Esophagus squamous epithelium (tissue), 5 donors: ENCODE measurements around the gene DGKD. TPM values are rescaled to one million over a fixed set of nuclear protein-coding genes. Genes with fewer than 3 reads are reported as not detected.

ENCODE experiments used
- DNase-seq: peaks from one replicate; lab custom pipeline; 2025; lab: John Stamatoyannopoulos, UW
- H3K27ac ChIP-seq, 4 donors: fragments of 200-600 bp; sonication (generic); one replicate each; pipeline ENCODE4 v1.5.1; 2016 to 2019; ENCODE audit warnings: mild to moderate bottlenecking in 1 of 4
- H3K27me3 ChIP-seq, 4 donors: fragments of 200-600 bp; sonication (generic); 1 replicate in 3 of 4; 2 replicates in 1 of 4; pipeline versions ENCODE4 v1.5.1 to v1.6.0; 2017 to 2021; ENCODE audit warnings: antibody characterized with exemption in 1 of 4
- H3K36me3 ChIP-seq, 3 donors: fragments of 200-600 bp; sonication (generic); one replicate each; pipeline ENCODE4 v1.5.1; 2016 to 2019
- H3K4me1 ChIP-seq, 3 donors: fragments of 200-600 bp; sonication (generic); one replicate each; pipeline ENCODE4 v1.5.1; 2017 to 2019
- H3K4me3 ChIP-seq, 4 donors: fragments of 200-600 bp; sonication (generic); 1 replicate in 3 of 4; 2 replicates in 1 of 4; pipeline ENCODE4 v1.5.1; 2016 to 2019; ENCODE audit warnings: mild to moderate bottlenecking in 2 of 4, moderate library complexity in 1 of 4
- H3K9me3 ChIP-seq, 3 donors: fragments of 200-600 bp; sonication (generic); one replicate each; pipeline ENCODE4 v1.5.1; 2016 to 2019
- CTCF ChIP-seq, 6 experiments: fragments of 450-650 bp in 4 of 6; fragments of 200-600 bp in 2 of 6; sonication (generic) in 2 of 6; IDR thresholded peaks; one replicate each; pipeline ENCODE4 v1.5.1; 2016 to 2019; ENCODE audit warnings: antibody characterized with exemption in 6 of 6, mild to moderate bottlenecking in 4 of 6, moderate library complexity in 4 of 6
- POLR2A ChIP-seq, 4 donors: fragments of 450-650 bp; IDR thresholded peaks; one replicate each; pipeline ENCODE4 v1.6.1; 2017; ENCODE audit warnings: antibody characterized with exemption in 4 of 4, mild to moderate bottlenecking in 4 of 4, moderate library complexity in 3 of 4
- WGBS, 2 donors: methylation state at CpG; one replicate each; pipeline ENCODE4 v1.1.5; 2018; 5-methylcytosine and 5-hydroxymethylcytosine counted together
- intact Hi-C: fragments of 100-400 bp; cut with DNase I; formaldehyde crosslinking; loops from one replicate; pipeline ENCODE4 v1.15.0; 2022
- total RNA-seq, 4 donors: library from RNA; depleted of rRNA; stranded (reverse); fragments of >200 nt; gene quantifications; one replicate each; pipeline ENCODE4 v1.1.0, GENCODE V29; 2016
- donor health status: DM: yes; HTN: yes; CAD: no.

Gene DGKD
- total RNA-seq, 4 donors from 2014 or later: 2.3 to 10.9 (median 4.2) TPM

- WGBS, 2 donors: 80 to 88% methylated on average over 8 of the region's 8 CpGs
Observed at GRCh38 chr2:233323851-233324250, 30.4 kb upstream of the DGKD start.

GRCh38 chr2:233325256-233325655, 29.0 kb upstream of the DGKD start:
- TF ChIP-seq POLR2A (IDR thresholded peaks at IDR 0.05) (no peak), CTCF (IDR thresholded peaks at IDR 0.05) (no peak)
- Histone ChIP-seq H3K36me3 (no peaks in the 10 kb centered on the region), H3K27me3 (peaks cover 0 to 15% (median 0%) of the 10 kb centered on the region in 4 donors), H3K9me3 (no peaks in the 10 kb centered on the region), H3K4me1 (no peaks in the 10 kb centered on the region), H3K27ac (no peak overlapping the region), H3K4me3 (no peak overlapping the region)
- no peak for DNase-seq
- intact Hi-C loops: no loop called here
- 64 to 82% methylated on average over 4 of the region's 4 CpGs for WGBS, 2 donors

More at GRCh38 chr2:233323851-233324250, 30.4 kb upstream of the DGKD start:
- Histone ChIP-seq H3K4me1 (no peaks in the 10 kb centered on the region), H3K27ac (no peak overlapping the region), H3K9me3 (no peaks in the 10 kb centered on the region), H3K4me3 (no peak overlapping the region), H3K36me3 (no peaks in the 10 kb centered on the region), H3K27me3 (peaks cover 0 to 29% (median 0%) of the 10 kb centered on the region in 4 donors)
- TF ChIP-seq CTCF (IDR thresholded peaks at IDR 0.05): no peak
- TF ChIP-seq POLR2A (IDR thresholded peaks at IDR 0.05): no peak
- intact Hi-C loops: no loop called here
- no peak for DNase-seq

- intact Hi-C loops: no loop called here
- DNase-seq: no peak
- H3K4me1 ChIP-seq: no peaks in the 10 kb centered on the region
- H3K9me3 ChIP-seq: no peaks in the 10 kb centered on the region
- no peak overlapping the region for H3K4me3 ChIP-seq
- peaks cover 0 to 10% (median 0%) of the 10 kb centered on the region in 4 donors for H3K27me3 ChIP-seq
- WGBS, 2 donors: 66 to 87% methylated on average over 7 to 9 of the region's 10 CpGs
- no peaks in the 10 kb centered on the region for H3K36me3 ChIP-seq
- no peak for TF ChIP-seq CTCF (IDR thresholded peaks at IDR 0.05)
- no peak for TF ChIP-seq POLR2A (IDR thresholded peaks at IDR 0.05)
- no peak overlapping the region for H3K27ac ChIP-seq
Observed at GRCh38 chr2:233325814-233326213, 28.5 kb upstream of the DGKD start.

GRCh38 chr2:233326500-233326899, 27.8 kb upstream of the DGKD start:
- intact Hi-C loops: no loop called here
- Histone ChIP-seq H3K4me3 (no peak overlapping the region), H3K27ac (no peak overlapping the region), H3K36me3 (no peaks in the 10 kb centered on the region), H3K9me3 (no peaks in the 10 kb centered on the region), H3K4me1 (no peaks in the 10 kb centered on the region), H3K27me3 (peaks cover 0 to 13% (median 0%) of the 10 kb centered on the region in 4 donors)
- no peak for DNase-seq
- WGBS, 2 donors: 91% methylated on average over 4 to 8 of the region's 8 CpGs
- TF ChIP-seq CTCF (IDR thresholded peaks at IDR 0.05): no peak
- no peak for TF ChIP-seq POLR2A (IDR thresholded peaks at IDR 0.05)

- DNase-seq: no peak
- intact Hi-C loops: no loop called here
- H3K27me3 ChIP-seq: peaks cover 0 to 18% (median 0%) of the 10 kb centered on the region in 4 donors
- no peak for TF ChIP-seq POLR2A (IDR thresholded peaks at IDR 0.05)
- no peaks in the 10 kb centered on the region for H3K36me3 ChIP-seq
- no peaks in the 10 kb centered on the region for H3K9me3 ChIP-seq
- H3K27ac ChIP-seq: no peak overlapping the region
- H3K4me1 ChIP-seq: peaks cover 0 to 5% (median 0%) of the 10 kb centered on the region in 3 donors
- 63 to 81% methylated on average over 2 to 4 of the region's 4 CpGs for WGBS, 2 donors
- no peak overlapping the region for H3K4me3 ChIP-seq
Observed at GRCh38 chr2:233328922-233329321, 25.4 kb upstream of the DGKD start.
